HepG2 (cell line): ENCODE measurements around the gene FAAP100. TPM values are rescaled to one million over a fixed set of nuclear protein-coding genes. Genes with fewer than 3 reads are reported as not detected.

Experiments
- AFF4 ChIP-seq: sonication (generic); formaldehyde crosslinking; IDR thresholded peaks from 2 replicates; pipeline ENCODE4 v1.4.0; 2020; ENCODE audit warnings: missing genetic modification reagents
- ARID3A ChIP-seq: IDR thresholded peaks from 2 replicates; pipeline ENCODE4 v1.6.1; 2012; ENCODE audit warnings: low read depth, low read length, improper control_type of control experiment
- FOSL1 ChIP-seq: sonication (generic); formaldehyde crosslinking; IDR thresholded peaks from 2 replicates; pipeline ENCODE4 v1.9.0; 2021; ENCODE audit warnings: missing genetic modification reagents, borderline replicate concordance
- FUBP1 ChIP-seq: sonication (generic); formaldehyde crosslinking; IDR thresholded peaks from 2 replicates; pipeline ENCODE4 v1.5.1; 2020; ENCODE audit warnings: missing genetic modification reagents, mild to moderate bottlenecking, borderline replicate concordance
- GTF3A ChIP-seq: sonication (generic); formaldehyde crosslinking; conservative IDR thresholded peaks from 2 replicates; pipeline ENCODE4 v1.4.0; 2020; ENCODE audit warnings: mild to moderate bottlenecking, missing genetic modification reagents
- MYPOP ChIP-seq: sonication (generic); formaldehyde crosslinking; IDR thresholded peaks from 2 replicates; pipeline ENCODE4 v1.8.1; 2023; ENCODE audit warnings: mild to moderate bottlenecking, moderate library complexity, missing genetic modification reagents
- PAXIP1 ChIP-seq: sonication (generic); formaldehyde crosslinking; conservative IDR thresholded peaks from 2 replicates; pipeline ENCODE4 v1.4.0; 2020; ENCODE audit warnings: mild to moderate bottlenecking, missing genetic modification reagents, moderate library complexity
- ZFY ChIP-seq: sonication (generic); formaldehyde crosslinking; IDR thresholded peaks from 2 replicates; pipeline ENCODE4 v1.4.0; 2020; ENCODE audit warnings: missing genetic modification reagents
- ZKSCAN5 ChIP-seq: sonication (generic); formaldehyde crosslinking; IDR thresholded peaks from 2 replicates; pipeline ENCODE4 v1.5.1; 2020; ENCODE audit warnings: mild to moderate bottlenecking, missing genetic modification reagents
- ZNF160 ChIP-seq: sonication (generic); formaldehyde crosslinking; IDR thresholded peaks from 2 replicates; pipeline ENCODE4 v1.8.0; 2022; ENCODE audit warnings: mild to moderate bottlenecking, inconsistent platforms, missing genetic modification reagents
- ZNF207 ChIP-seq: fragments of 450-650 bp; IDR thresholded peaks from 2 replicates; pipeline ENCODE4 v1.6.1; 2016; ENCODE audit warnings: antibody characterized with exemption, borderline replicate concordance
- ZNF512B ChIP-seq: sonication (generic); formaldehyde crosslinking; IDR thresholded peaks from 2 replicates; pipeline ENCODE4 v1.5.1; 2020; ENCODE audit warnings: missing genetic modification reagents, mild to moderate bottlenecking, borderline replicate concordance
- polyA plus RNA-seq, 8 experiments: library from polyadenylated mRNA; depleted of rRNA in 3 of 8; stranded (reverse) in 7 of 8; unstranded in 1 of 8; fragments of >200 nt; fragmentation: Illumina TruSeq in 4 of 8; extraction: Trizol in 4 of 8; gene quantifications; 2 replicates each; pipeline versions ENCODE4 v1.2.1 to v1.2.3, GENCODE V29; 2011 to 2016; ENCODE audit warnings: low read depth in 4 of 8, missing spikeins in 1 of 8, mixed read lengths in 1 of 8; ENCODE audit not compliant: insufficient read depth in 1 of 8
- total RNA-seq, 5 experiments: library from RNA; depleted of rRNA; stranded (reverse); fragments of >200 nt; fragmentation: Illumina TruSeq; extraction: Trizol; gene quantifications; 2 replicates each; pipeline ENCODE4 v1.2.3, GENCODE V29; 2016; ENCODE audit warnings: low read depth in 1 of 5

FAAP100 gene
- total and polyA plus RNA-seq, 2 of the 13 experiments (the other 11 are each of a cell fraction or from before 2014, with no cell fraction given) = 7.6 to 20.8 TPM

- TF ChIP-seq ZNF160 (CRISPR knock-in tag) (no peak), ARID3A (no peak), PAXIP1 (CRISPR knock-in tag) (no peak), MYPOP (CRISPR knock-in tag) (peak; percentile 22; the same call in 1 of the 2 replicates), ZNF207 (no peak), ZFY (peak; percentile 73), FUBP1 (CRISPR knock-in tag) (no peak), GTF3A (CRISPR knock-in tag) (no peak), FOSL1 (CRISPR knock-in tag) (no peak), ZKSCAN5 (no peak), AFF4 (CRISPR knock-in tag) (no peak), ZNF512B (no peak)
Observed at GRCh38 chr17:81513753-81514488, 38.2 kb downstream of the FAAP100 start (continued).
